HG03521 (cell line): Measurements from ENCODE around the gene FAM13C.

Experiments used
- ATAC-seq: cut with Tn5 transposase; IDR thresholded peaks from one replicate; pipeline ENCODE4 v1.9.1; 2021; ENCODE audit warnings: mild to moderate bottlenecking, moderate library complexity; ENCODE audit not compliant: unreplicated experiment

Gene FAM13C

DNA sequence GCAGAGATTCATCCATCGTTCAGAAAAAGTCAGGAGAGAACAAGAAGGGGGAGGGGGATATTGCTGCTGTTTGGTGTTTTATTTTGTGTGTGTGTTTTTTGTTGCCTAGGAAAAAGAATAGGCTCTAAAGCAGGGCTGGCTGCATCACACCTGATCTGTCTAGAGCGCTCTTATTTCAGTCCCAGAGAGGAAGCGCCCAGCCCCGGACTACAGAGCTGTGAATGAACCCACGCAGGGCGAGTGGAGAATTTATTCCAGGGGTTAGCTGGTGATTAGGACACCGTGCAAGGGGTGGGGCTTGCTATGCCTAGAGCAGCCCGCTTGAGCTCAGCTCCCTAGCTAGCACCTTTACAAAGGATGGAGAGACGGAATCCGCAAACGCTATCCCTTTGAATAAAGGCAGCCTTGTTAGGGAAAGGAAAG is 621 bp upstream of the FAM13C start:
- ATAC-seq: no peak

DNA sequence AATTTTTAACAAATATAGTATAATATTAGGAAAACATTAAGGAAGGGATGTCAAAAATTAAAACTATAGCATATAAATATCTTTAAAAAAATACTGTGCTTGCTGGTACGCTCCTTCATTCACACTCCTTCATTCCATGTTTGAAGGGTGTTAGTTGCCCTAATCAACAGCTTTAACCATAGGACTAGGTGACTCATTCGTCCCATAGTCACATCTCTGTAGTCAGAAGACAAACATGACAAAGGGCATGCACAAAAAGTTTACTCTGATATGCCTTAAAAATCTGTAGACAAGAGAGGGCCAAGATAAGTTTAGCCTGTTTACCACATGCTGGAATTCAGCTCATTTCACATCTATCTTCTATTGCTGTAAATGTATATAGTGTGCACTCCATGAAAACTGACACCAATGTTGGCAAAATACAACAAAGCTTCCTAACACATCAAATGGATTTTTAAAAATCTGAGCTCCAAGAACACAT is 646 bp downstream of the FAM13C start:
- no peak for ATAC-seq

DNA sequence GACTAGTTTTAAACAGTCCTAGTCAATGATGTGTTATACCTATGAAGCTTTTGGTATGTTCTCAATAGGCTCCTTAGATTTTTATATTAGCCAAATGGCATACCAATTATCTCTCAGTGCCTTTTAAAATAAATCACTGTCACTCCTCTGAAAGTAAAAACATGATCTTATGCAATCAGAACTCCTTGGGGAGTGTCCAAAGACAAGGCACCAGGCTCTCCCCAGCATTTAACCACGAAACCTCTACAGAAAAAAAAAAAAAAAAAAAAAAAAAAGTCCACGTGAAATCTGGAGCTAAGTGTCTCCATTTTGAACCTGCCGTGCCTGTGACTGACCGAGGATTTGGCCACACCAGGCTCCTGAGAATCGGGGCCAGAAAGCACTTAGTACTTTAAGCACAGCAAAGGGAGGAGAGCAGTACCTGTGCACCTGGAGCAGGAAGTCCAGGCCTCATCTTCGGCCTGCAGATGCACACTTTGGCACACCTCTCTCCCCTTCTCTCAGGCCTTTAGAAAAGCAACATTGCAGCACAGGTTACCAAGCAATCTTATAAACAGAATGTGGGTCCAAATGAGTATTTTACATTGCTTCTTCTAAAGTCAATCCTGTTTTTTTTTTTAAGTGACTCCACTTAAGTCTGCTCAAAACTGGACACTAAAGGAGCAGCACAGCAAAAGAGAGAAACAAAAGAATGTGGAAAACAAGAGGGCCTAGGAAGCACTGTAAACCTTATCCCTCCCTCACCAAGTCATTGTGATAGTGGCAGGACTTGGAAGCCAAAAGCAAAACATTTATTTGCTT is 1.5 kb downstream of the FAM13C start:
- ATAC-seq: no peak

DNA sequence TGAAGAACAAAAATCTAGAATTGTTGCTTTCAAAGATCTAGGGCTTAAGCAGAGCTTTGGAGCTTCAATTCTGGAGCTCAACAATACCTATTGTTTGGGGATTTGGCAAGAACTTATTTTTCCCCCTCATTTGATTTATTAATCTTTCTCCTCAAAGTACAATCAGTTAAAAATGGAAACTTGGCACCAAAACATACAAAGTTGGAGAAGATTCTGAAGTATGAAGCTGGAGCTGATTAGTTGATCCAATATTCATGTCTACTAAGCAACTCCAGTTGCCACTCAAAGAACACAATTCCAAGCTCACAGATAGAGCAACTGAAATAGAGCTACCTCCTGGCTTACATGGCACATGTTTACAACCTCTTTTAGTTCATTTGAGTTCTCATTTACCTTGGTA is 3.8 kb downstream of the FAM13C start:
- no peak for ATAC-seq

DNA sequence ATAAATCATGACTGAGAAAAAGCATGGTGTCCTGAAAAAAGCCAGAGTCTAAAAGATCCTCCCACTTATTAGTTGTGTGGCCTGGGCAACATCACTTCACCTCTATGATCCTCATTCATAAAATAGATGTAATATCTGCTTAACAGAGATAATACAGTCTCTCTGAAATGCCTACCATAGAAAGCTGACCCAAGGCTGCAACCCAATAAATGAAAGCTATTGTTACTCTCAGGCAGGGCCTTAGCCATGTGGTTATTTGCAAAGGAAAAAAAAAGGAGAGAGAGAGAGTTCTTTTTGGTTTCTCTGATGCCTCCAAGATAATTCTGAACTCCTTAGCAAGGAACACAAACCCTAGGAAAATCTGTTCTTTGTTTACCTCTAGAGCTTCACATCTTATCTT is 7.9 kb downstream of the FAM13C start:
- ATAC-seq: no peak

DNA sequence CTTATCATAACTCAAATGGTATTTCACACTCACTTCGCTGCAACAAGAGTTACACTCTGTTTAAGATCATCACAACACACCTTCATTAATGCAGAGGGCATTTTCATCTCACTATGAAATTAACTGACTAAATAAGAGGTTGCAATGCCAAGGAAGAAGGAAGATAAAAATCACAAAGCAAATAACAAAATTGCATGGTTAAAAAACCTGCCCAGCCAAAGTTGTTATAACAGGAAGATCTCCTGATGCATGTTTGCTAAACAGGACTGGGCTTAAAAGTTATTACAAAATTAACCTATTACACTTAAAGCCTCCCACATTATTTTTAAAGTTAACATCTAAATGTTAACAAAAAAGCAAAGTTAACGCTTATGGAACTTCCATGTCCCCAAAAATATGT is 11.8 kb downstream of the FAM13C start:
- no peak for ATAC-seq

DNA sequence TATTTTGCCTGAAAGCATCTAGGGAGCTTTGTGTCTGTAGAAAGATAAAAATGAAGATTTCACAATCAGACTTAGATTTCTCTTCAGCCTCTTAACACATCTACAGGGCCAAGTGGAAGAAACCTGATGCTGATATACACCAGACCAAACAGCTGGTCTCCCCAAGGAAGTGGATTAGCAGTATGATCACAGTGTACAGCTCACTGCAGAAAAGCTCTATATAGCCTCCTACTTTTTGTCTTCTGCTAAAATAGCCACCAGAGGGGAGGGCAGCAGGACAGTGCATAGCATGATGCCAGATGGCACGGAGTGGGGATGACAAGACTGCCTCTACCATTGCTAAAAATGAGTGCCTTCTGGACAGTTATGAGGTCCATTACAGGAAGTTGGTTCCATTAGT is 16.0 kb downstream of the FAM13C start:
- ATAC-seq: no peak

DNA sequence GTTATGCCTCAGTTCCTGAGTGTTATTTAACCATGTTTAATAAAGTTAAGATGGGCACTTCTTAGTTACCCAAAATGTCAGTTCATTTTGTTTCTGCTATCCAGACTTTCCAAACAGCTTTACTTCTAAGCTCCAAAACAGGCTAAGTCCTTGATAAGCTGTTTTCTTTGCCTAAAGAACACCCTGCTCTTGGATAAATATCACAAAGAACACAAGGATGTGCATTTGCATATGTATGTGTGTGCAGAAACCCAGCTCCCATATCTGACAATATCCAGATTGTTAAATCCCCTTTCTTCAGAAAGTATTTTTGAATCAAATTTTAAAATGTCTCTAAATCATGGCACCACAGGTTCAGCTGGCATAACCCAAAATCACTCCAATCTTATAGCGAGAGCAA is 19.6 kb downstream of the FAM13C start:
- ATAC-seq: no peak

DNA sequence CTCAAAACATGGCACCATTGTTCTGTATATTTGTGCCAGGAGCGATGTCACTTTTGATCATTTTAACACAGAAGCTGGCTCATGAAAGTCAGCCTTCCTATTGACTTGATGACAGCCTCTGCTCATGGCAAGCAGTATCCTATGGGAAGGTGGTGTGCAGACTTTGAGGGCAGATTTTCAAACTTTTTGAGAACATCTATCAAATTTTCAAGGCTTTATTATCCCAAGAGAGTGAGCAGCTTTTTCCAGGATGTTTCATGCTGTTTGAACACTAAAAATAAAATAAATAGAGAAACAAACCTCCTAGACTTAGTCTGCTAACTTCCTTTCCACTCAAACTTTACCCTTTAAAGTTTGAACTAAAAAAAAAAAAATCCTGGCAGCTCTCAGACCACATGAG is 20.3 kb downstream of the FAM13C start:
- no peak for ATAC-seq

DNA sequence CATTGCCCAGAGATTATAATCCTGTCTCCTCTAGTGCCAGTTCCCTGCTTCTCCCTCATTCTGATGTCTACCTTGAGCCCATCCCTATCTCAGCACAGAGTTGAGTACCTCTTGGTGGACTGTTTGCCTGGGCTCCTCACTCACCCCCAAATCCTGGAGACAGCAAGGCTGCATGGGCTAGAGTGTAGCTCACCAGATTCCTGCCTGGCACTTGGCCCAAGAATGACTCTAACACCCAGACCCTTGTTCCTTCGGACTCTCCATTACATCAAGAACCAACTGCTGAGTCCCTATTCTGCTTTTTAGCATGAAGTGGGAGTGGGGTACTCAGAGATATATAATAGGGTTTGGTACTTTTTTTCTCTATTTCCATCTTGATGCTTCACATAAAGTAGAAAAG is 22.1 kb downstream of the FAM13C start:
- ATAC-seq: no peak

DNA sequence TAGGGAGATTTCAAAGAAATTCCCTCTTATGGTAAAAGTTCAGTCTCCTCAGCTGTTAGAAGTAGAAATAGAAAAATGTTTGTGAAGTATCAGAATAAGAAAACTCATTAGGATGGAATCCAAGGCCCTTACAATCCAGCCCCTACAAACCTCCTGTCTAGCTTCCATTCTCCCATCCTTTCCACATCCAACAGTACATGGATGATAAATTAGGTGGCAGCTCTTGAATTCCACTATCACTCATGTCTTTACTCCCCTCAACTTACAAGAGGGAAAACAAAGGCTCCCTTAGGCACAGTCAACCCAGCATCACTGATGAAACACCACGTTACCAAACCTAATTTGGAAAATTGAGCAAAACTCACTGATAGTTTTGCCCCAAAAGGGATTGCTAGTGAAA is 23.0 kb downstream of the FAM13C start:
- no peak for ATAC-seq

DNA sequence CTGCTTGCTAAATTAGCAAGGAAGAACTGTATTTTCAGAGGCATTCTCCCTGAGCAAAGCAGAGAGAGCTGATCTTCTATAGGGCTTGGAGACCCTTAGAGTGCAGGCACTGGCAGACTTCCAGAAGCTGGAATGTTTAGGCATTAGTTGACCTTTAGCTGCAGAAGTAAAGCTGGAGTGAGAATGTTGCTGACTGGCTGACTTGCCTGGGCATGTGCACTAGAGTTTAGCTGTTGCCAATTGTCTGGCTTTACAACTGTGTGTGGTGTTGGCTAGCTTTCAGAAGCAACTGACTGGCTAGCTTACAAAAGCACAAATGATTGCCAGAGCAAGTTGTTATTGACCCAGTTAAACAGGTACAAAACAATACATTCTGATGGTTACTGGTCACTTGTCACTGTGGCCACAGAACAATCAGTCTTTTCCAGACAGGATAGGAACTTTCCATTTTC is 25.1 kb downstream of the FAM13C start:
- ATAC-seq: no peak

DNA sequence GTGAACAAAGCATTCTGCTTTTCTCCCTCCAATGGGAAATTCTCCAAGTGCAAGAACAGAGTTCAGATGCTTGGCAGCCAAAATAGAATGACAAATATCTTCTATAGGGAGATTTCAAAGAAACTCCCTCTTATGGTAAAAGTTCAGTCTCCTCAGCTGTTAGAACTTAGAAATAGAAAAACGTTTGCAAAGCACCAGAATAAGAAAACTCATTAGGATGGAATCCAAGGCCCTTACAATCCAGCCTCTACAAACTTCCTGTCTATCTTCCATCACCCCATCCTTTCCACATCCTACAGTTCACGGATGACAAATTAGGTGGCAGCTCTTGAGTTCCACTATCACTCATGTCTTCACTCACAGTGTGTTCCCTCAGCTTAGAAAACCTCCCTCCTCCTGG is 25.7 kb downstream of the FAM13C start:
- ATAC-seq: no peak

DNA sequence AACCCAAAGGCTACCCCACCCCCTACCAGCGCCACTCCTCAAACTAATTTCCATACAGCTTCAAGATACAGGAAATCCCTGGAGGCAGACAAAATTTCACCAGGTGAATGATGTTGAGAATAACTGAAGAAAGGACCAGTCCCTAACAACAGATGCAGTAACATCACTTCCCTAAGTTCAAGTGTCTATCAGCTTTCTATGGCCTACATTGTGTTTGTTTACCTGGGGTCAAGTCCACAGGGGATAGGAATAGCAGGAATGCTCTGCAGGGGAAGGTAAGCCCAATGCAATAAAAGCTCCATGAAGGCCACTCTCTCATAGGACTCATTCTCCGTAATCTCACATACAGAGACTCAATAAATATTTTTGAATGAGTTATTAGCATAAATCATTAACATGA is 26.9 kb downstream of the FAM13C start:
- ATAC-seq: no peak

DNA sequence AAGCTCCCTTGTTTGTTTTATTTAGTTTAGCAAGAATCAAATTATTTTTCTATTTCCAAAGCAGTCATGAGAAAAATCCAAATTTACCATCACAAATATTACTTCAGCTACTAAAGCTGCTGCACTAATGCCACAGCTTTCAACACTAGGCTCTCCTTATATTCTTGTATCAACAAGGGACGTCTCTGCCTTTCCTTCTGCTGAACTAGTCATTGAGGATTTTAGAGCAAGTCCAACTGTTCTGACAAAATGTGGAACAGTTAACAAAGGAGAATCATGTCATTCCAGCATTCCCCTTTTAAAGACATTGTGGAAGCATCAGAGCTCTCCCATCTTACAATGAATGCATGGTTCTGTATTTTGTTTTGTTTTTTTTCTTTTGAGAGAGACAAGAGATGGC is 28.6 kb downstream of the FAM13C start:
- no peak for ATAC-seq

DNA sequence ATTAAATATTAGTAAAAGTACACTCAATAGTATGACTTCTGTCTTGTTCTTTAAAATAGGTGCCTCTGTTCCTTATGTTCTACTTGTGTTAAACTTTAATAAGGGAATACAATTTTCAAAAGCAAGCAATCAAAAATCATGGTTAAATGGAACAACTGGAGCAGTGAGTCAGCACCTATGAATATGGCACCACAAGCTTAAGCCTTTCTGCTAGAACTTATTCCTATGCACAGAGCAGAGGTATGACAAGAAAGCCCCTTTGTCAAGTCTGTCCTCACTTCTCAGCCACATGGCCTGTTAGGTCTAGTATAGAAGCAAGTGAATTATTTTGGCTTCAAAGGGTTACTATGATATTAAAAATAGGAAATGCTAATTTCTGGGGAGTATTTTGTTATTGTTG is 29.8 kb downstream of the FAM13C start:
- no peak for ATAC-seq

DNA sequence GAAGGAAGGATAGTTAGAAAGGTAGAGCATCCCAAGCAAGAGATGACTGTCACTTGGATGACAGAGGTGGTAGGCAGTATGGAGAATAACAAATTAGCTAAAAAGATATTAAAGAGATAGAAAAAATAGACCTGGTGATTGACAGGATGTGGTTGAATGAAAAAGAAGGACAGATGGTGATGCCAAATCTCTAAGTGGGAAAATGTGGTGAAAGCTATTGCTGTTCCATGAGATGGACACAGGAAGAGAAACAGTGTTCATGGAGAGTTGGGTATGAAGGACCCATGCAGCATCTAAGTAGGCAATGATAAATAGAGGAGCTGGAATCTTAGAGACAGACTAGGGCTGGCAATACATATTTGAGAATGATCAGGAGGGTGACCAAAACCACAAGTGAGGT is 30.7 kb downstream of the FAM13C start:
- no peak for ATAC-seq

DNA sequence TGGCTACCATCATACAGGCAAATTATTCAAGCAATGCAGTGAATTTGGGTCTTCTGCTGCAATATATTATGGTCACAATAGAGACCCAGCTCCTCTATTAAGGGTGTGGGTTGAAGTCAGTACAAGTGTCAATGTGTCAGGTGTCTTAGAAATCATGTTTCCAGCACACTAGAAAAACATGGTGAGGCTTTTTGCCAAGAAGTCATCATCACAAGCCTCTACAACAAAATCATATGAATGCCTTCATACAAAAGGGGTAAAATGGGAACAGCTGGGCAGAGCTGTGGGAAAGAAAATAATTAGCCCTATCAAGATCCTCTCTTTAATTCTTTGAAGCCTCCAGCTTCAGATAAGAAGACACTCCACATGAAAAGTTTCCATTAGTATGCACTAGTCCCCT is 37.2 kb downstream of the FAM13C start:
- no peak for ATAC-seq

DNA sequence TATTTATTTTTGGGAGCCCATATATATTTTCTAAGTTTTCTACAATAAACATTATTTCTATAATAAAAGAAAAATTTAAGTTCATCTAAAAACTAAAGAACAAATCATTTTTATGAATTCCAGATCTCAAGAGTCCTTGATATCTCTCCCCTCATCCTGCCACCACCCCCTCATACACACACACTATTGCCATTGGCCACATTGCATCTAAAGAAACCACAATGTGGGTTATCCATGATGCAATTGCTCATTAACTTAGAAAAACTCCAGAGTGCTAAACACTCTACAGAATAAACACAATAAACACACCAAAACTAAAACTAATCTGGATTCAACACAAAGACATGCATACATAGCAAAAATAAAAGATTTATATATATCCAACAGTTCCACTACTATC is 37.8 kb downstream of the FAM13C start:
- no peak for ATAC-seq

DNA sequence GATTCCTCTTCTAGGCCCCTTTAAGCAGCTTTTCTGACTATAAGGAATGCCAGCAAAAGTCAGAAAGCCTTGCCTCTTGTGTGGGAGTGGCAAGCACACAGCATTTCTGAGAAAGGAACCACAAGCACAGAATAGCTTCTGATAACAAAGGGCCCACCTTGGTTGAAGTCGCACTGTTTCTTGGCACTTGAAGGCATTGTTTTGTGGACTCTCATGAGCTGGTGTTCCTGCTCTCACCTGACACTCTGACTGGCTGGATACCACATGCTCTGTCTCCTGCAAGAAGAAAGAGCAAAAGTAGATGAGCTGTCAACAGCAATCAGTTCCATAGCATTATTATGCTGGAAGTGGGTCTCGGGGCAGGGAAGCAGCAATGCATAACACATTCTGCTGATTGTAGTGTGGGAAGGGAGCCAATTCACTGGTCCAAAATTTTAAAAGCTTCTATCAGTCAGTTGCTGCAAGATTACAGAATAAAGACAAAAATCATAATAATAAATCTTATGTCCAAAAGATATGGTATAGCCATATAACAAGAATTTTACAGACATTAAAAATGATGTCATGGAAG is 38.4 kb downstream of the FAM13C start:
- ATAC-seq: no peak

DNA sequence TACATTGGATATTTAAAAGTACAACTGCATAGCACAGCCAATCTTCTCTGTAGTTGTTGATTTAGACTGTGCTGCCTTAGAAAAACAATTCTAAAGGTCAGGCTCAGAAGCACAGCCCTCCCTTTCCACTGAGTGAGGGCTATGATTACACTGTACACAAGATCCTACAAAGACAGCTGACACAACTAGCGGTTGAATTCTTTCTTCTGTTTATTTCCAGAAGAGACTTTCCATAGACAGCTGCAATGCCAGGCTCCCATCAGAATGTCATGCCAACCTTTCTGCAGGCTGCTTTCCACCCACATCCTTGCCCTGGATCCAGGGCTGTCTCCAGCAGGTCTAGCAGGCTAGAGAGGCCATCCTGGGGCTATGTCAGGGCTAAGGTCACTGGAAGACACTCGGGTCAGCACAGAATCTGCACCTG is 39.3 kb downstream of the FAM13C start:
- ATAC-seq: no peak

DNA sequence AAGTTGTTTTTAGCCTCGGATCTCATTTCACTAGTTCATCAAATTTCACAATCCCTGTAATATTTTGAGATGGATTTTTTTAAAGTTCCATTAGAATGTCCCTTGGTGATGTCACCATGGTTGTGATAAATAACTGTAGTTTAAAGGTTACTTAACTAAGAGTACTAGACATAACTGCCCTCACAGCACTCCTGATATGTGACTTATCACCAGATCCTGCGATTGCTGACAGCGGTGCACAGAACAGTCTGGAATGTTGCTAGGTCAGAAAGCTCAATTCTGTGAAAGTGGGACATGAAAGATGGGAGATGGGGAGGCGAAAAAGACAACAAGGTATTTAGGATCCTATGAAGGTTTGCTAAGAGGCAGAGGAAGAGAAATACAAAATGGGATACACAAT is 40.2 kb downstream of the FAM13C start:
- no peak for ATAC-seq

DNA sequence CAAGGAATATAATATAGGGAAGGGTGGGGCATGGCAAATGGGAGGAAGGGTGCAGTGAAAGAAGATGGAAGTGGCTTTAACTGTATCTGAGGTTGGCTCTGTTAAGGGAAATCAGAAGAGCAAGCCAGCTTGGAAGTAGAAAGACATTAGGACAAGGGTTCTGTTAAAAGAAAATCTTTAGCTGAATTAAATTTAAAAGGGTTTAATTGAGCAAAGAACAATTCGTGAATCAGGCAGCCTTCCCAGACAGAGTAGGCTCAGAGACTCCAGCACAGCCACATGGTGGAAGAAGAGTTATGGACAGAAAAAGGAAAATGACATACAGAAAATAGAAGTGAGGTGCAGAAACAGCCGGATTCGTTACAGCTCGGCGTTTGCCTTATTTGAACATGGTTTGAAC is 42.0 kb downstream of the FAM13C start:
- no peak for ATAC-seq
